Activated CD4-positive, alpha-beta T cell treated with anti-CD3 and anti-CD28 coated beads, Interleukin-2, amount 50 U/mL, for 16 hours (primary cell): ENCODE measurements around the gene GPM6B.
A peak's percentile ranks its signal among the peaks of the same experiment; 100 is the strongest.

ENCODE experiments used
- DNase-seq: peaks from one replicate; pipeline ENCODE4 v3.0.0-alpha.2; 2020

GPM6B gene

GRCh38 chrX:13821738-13822137, 4.8 kb upstream of the GPM6B start:
- no peak for DNase-seq

- no peak for DNase-seq
Measured at GRCh38 chrX:13816176-13816575, 717 bp downstream of the GPM6B start.

GRCh38 chrX:13815664-13816063, 1.2 kb downstream of the GPM6B start:
- DNase-seq = no peak

GRCh38 chrX:13808865-13809264, 8.0 kb downstream of the GPM6B start:
- DNase-seq = no peak

GRCh38 chrX:13808293-13808692, 8.6 kb downstream of the GPM6B start:
- DNase-seq = no peak

GRCh38 chrX:13805241-13805640, 11.7 kb downstream of the GPM6B start:
- DNase-seq = no peak

GRCh38 chrX:13803116-13803515, 13.8 kb downstream of the GPM6B start:
- no peak for DNase-seq

GRCh38 chrX:13798184-13798583, 18.7 kb downstream of the GPM6B start:
- no peak for DNase-seq

- DNase-seq = no peak
Measured at GRCh38 chrX:13797512-13797911, 19.4 kb downstream of the GPM6B start.

GRCh38 chrX:13794417-13794816, 22.5 kb downstream of the GPM6B start:
- DNase-seq = no peak

GRCh38 chrX:13793897-13794296, 23.0 kb downstream of the GPM6B start:
- no peak for DNase-seq

GRCh38 chrX:13791559-13791958, 25.3 kb downstream of the GPM6B start:
- DNase-seq = no peak

- DNase-seq = no peak
Measured at GRCh38 chrX:13791145-13791544, 25.7 kb downstream of the GPM6B start.

GRCh38 chrX:13790206-13791131, 26.4 kb downstream of the GPM6B start:
- DNase-seq = no peak

- DNase-seq = no peak
Measured at GRCh38 chrX:13786048-13786447, 30.8 kb downstream of the GPM6B start.

- DNase-seq = no peak
Measured at GRCh38 chrX:13780868-13781427, 35.9 kb downstream of the GPM6B start.

GRCh38 chrX:13778916-13779315, 38.0 kb downstream of the GPM6B start:
- peak; percentile 6 for DNase-seq

GRCh38 chrX:13776387-13776786, 40.5 kb downstream of the GPM6B start:
- no peak for DNase-seq

GRCh38 chrX:13775837-13776236, 41.1 kb downstream of the GPM6B start:
- DNase-seq = no peak

GRCh38 chrX:13774696-13775095, 42.2 kb downstream of the GPM6B start:
- DNase-seq = no peak

GRCh38 chrX:13770013-13770535, 46.8 kb downstream of the GPM6B start:
- no peak for DNase-seq

GRCh38 chrX:13768939-13769338, 48.0 kb downstream of the GPM6B start:
- no peak for DNase-seq

GRCh38 chrX:13764765-13765164, 52.1 kb downstream of the GPM6B start:
- DNase-seq = no peak

GRCh38 chrX:13764281-13764680, 52.6 kb downstream of the GPM6B start:
- no peak for DNase-seq
